OCI-LY3 (cell line): ENCODE results near the gene BEND7.

Experiments used
- CTCF ChIP-seq: fragments of 200-600, 300-600 bp; sonication (generic); IDR thresholded peaks from 2 replicates; pipeline ENCODE4 v1.5.1; 2014; ENCODE audit warnings: antibody characterized with exemption, low read length, low read depth
- EZH2phosphoT487 ChIP-seq: fragments of 200-600 bp; shearing (Covaris generic); IDR thresholded peaks from 2 replicates; pipeline ENCODE4 v1.6.1; 2018; ENCODE audit warnings: antibody characterized with exemption, mixed run types, low read depth

GRCh38 chr10:13499150-13499549 is 29.7 kb downstream of the BEND7 start:
- TF ChIP-seq CTCF (no peak), EZH2phosphoT487 (no peak)
